SH-SY5Y (cell line): Measurements from ENCODE around the gene CACNA1A.

Source experiments
- GATA2 ChIP-seq: IDR thresholded peaks from 2 replicates; pipeline ENCODE4 v1.6.1; 2011; ENCODE audit warnings: mild to moderate bottlenecking, low read depth, low read length
- GATA3 ChIP-seq: IDR thresholded peaks from 2 replicates; pipeline ENCODE4 v1.6.1; 2011; ENCODE audit warnings: low read depth, mild to moderate bottlenecking, low read length, moderate library complexity

- no peak for TF ChIP-seq GATA2
- no peak for TF ChIP-seq GATA3
Measured at GRCh38 chr19:13210339-13210775, 295.9 kb downstream of the CACNA1A start.
